ENCODE results near the gene ACTRT2.

DNA sequence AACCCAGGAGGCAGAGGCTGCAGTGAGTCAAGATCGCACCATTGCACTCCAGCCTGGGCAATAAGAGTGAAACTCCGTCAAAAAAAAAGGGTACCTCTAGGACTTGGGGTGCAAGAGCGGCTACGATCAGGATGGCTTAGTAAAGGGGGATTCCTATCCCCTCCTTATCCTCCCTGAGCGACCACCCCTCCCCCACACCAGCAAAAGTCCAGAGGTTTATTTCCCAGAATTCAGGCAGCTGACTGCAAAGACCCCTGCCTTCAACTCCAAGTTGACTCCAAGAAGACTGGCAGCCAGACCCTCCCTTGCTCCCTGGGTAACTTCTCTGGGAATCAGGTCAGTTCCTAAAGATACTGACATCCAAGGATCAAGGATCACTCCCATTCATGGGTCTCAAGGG, 35.4 kb downstream of the ACTRT2 start:
- no peak for TF ChIP-seq IKZF1 (conservative IDR thresholded peaks at IDR 0.05)
- TF ChIP-seq YY1 (IDR thresholded peaks at IDR 0.05; ENCODE audit: low read depth, low read length) = no peak
- TF ChIP-seq, protein P1, sequence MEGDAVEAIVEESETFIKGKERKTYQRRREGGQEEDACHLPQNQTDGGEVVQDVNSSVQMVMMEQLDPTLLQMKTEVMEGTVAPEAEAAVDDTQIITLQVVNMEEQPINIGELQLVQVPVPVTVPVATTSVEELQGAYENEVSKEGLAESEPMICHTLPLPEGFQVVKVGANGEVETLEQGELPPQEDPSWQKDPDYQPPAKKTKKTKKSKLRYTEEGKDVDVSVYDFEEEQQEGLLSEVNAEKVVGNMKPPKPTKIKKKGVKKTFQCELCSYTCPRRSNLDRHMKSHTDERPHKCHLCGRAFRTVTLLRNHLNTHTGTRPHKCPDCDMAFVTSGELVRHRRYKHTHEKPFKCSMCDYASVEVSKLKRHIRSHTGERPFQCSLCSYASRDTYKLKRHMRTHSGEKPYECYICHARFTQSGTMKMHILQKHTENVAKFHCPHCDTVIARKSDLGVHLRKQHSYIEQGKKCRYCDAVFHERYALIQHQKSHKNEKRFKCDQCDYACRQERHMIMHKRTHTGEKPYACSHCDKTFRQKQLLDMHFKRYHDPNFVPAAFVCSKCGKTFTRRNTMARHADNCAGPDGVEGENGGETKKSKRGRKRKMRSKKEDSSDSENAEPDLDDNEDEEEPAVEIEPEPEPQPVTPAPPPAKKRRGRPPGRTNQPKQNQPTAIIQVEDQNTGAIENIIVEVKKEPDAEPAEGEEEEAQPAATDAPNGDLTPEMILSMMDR (IDR thresholded peaks at IDR 0.05 in 2 of 3, conservative IDR thresholded peaks at IDR 0.05 in 1 of 3; ENCODE audit: control insufficient read depth in 2 of 3, extremely low read depth in 1 of 3, insufficient read depth in 1 of 3, low read depth in 3 of 3, low read length in 3 of 3) = no peak
- no peak for TF ChIP-seq CBFB (IDR thresholded peaks at IDR 0.05; ENCODE audit: low read depth)
- no peak for TF ChIP-seq BHLHE40 (IDR thresholded peaks at IDR 0.05; ENCODE audit: borderline replicate concordance in 1 of 2, low read depth in 2 of 2, low read length in 1 of 2)
- TF ChIP-seq MXI1 (IDR thresholded peaks at IDR 0.05; ENCODE audit: low read depth, low read length) = no peak
- TF ChIP-seq RAD21 (IDR thresholded peaks at IDR 0.05; ENCODE audit: insufficient read depth, low read depth, low read length) = no peak
- TF ChIP-seq ZNF274 (IDR thresholded peaks at IDR 0.05; ENCODE audit: insufficient read depth, insufficient read length) = no peak

All from GM12878 (cell line).